DMS114 treated with DMSO at 0.1 percent for 48 hours (cell line): ENCODE measurements around the gene KCNC1.

ENCODE experiments used
- DNase-seq: peaks from one replicate; lab custom pipeline; 2025; ENCODE audit not compliant: unreplicated experiment; lab: John Stamatoyannopoulos, UW

Gene KCNC1

DNA sequence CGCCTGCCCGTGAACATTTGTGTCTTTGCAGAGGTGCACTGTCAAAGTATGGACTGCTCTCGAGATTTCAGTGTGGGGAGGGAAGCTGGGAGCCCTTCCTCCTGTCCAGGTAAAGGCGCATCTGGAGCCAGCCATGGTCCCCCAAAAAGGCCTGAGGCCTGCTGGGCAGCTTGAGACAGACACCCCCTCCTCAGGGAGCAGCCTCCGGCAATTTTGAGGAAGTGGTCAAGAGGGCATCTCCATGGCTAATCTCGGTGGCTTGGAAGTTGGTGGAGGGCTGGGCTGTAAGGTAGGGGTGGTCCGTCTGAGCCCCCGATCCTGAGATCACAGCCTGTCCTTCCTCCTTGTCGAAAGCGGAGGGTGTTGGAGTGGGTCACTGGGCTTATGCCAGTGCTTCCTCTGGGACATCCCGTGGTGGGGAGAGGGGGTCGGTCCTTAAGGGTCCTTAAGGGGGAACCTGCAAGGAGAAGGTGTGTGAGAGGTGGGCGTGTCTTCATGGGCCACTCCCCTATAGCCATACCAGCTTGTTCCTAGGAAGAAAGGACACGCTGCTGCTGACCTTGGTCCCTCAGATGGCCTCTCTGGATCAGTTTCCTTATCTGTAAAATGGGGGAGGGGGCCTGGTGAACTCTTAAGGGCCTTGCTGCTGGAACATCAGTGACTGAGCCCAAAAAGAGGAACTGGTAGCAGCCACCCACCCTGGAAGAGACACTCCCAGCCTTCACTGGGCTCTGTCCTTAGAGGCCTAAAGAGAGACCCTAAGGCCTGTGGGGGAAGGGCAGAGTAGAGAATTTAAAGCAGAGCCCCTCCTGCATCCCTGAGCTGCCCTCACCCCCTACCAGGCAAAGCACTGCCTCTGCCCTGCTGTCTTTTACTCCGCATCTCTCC is 2.6 kb downstream of the KCNC1 start:
- DNase-seq: no peak

DNA sequence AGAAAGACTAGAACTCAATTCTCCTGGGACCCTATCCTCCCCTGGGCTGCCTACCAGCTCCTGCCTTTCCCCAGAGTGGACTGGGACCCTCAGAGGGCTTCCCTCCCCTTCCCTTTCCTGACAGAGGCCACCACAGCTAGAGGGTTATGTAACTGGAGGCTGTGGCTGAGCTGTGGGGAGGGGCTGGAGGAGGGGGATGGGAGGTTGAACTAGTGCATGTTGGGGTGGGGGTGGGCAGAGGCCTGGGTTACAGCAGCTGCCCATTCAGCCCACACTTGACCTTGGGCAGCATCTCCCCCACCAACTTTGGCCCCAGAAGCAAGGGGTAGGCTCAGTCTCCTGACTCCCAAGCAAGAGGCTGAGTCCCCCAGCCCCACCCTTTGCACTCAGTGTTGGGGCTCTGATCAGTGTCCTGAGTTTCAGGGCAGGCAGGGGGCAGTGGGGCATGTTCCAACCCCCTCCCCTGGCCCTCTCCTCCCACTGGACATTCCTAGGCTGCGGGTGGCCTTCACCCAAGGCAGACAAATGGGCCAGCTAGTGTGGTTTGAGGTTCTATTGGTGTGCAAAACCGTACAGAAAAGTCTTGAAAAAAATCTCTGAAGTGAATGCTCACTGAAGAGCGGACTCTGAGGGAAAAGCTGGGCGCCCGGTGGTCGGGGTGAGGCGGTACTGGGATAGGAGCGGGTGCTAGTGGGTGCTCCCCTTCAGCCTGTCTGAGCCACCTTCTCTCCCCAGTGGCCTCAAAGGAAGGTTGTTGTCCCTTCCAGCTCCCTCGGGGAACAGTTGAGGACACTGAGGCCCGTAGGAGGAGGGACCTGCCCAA is 3.8 kb downstream of the KCNC1 start:
- no peak for DNase-seq

DNA sequence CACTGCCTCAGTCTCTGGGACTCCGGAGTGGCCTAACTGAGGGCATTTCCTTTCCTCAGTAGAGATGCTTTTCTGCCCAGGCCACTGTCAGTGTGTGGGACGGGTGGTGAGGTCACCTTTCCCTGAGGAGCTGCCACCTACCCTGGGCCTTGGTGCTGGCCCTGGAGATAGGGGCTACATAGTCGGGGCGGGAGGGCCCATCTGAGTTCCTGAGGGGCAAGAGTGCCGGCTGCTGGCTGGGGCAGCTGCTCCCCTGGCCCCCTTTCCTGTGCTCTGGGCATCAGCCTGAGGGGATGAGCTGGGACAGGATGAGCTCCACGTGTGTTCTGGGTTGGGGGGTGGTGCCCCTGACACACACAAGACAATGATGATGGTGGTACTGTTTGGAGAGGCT is 5.4 kb downstream of the KCNC1 start:
- no peak for DNase-seq

DNA sequence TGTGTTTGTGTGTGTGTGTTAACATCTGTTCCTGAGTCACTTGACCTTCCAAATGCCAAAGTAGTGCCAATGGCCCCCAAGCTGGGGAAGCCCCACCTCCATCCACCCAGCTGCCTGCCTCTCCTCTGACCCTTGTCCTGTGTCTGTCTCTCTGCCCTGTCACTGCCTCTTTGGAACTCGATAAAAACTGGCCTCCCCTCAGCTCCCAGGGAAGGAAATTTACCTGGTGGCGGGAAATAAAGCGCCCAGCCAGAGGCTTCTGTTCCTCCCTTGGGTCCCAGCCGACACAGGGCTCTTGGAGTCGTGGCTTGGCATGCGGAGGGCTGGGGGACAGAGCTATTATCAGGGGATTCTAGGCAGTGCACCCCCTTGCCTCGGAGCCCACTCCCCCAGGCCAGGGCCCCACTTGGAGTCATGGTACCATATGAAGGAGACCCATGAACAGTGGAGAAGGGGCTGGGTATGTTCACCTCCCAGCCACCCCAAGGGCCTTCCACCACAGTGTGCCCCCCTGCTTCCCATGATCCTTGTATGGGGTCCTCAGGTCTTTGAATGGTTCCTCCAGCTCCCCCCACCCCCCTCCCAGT is 6.2 kb downstream of the KCNC1 start:
- no peak for DNase-seq

DNA sequence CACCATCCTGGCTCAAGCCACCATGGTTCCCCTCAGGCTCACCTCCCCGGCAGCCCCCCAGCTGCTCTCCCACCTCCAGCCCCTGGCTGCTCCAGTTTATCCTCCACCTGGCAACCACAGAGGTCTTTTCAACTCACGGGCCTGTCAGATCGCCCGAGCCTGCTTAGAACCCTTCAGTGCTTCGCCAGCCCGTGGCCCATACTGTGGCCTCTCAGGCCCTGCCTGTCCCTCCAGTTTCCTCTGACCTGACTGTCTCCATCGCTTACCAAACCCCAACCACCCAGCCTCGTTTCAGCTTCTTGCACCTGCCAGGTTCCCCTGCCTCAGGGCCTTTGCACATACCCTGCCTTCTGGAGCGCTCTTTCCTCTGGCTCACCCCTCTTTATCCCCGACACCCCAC is 6.9 kb downstream of the KCNC1 start:
- no peak for DNase-seq

DNA sequence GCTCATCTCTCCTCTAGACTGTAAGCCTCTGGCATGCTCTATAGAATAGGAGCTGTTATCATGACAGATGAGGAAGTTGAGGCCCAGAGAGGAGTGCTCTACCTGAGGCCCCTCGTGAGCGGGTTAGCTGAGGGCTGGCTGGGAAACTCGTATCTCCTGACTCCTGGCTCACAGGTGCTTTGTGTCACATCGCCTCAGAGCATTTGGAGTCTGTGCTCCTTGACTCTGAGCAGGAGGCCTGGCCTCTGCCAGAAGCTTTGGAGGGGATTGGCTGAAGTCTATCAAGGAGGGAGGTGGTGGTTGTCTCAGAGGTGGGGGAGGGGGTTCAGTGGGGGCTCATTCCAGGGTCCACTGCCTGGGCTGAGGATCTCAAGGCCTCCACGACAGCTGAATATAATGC is 7.4 kb downstream of the KCNC1 start:
- DNase-seq: no peak

DNA sequence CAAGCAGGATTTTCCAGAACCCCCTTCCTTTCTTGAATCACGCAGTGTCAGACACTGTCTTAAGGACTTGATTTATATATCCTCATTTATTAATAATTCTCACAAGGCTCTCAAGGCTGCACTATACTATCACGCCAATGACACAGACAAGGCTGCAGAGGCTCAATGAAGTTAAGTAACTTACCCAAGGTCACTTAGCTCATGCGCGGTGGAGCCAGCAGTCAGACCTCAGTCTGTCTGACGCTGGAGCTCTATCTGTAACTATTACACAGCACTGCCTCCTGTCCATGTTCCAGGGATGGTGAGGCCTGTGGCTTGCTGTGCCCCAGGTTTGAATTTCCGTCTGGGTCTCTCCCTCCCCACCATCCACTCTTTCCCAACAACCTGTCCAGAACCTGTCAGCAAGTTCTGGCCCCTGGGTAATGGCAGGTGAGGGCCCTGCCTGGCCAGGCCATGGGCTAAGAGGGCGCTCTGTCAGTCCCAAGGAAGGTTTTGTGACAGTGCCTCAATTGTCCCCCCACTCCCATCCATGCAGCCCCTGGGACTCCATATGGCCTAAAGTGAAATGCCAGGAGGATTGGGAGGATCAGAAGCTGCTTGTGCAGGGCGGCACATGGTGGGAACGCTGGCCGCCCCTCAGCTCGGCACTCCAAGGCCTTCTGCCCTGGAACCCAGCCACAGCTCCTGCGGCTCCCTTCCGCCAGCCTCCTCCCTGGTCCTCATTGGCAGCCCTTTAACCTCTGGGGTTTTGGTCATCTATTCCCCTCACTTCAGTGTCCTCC is 8.6 kb downstream of the KCNC1 start:
- no peak for DNase-seq

DNA sequence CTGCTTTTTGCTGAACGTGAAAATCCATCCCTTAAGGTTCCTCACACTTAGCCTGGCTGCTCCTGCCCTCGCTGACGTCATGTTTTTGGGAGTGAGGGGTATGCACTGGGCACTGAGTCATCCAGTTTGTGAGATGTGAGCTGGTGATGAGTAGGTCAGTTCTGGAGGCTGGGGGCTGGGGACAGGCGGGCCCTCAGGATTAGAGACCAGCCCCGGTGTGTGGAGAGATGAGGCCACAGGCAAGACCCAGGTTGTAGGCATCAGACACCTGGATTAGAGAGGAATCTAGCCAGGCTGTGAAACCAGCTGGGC is 9.2 kb downstream of the KCNC1 start:
- no peak for DNase-seq

DNA sequence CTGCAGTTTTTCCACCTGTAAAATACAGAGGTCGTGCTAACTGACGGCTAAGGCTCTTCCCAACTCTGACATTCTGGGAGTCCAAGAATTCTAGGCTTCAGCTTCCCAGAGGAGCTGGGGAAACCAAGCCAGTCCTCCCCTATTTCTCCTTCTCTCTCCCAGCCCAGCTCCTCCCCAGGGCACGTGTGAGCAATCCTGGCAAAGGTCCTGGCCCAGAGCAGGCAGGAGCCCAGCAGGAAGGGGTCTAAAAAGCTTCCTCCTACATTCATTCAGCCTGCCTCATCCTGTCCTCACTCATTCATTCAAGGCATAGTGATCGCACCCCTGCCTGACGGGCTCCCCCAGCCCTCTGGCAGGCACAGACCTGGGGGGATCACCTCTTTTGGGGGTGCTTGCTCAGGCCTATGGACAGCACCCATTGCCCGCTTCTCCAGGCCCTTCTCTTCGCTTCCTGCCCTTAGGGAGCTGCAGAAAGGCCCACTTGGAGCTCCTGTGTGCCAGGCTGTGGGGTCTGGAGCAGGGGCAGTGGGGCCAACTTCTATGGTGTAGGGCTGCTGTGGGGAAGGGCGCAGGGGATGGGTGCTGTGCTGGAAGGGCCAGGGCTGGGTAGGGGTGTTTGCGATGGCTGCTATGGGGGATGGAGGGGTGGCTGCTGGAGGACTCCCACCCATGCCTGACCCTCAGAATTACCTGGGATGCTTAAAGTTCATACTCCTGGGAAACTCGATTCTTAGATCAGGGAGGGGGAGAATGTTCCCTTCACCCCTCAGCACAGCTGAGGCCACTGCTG is 9.8 kb downstream of the KCNC1 start:
- no peak for DNase-seq

DNA sequence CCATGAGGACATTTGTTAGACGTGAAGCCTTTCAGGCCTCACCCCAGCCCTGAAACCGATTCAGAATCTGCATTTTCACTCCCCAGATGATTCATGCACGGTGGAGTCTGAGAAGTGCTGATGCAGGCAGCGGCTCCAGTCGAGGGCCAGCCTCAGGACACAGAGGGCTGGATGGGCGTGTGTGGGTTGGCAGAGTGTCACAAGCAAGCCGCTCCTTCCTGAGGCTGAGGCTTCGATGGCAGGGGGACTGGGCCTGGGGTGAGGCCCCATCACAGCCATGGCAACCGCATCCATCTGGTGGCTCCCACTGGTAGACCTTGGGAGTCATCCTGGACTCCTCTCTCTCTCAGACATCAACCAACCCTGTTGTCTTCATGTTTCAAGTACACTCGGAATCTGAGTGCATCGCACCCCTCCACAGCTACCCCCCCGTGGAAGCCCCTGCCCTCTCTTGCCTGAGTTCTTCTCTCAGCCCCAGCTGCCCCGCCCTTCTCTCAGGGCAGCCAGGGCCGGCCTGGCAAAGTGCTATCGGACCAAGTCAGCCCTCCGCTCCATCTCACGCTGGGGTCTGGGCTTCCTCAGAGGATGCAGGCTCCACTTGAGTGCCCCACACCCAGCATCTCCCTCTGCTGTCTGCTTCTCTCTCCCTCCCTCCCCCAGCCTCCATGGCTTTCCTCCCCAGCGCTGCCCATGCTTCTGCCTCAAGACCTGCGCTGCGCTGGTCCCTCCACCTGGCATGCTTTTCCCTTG is 10.6 kb downstream of the KCNC1 start:
- DNase-seq: no peak

DNA sequence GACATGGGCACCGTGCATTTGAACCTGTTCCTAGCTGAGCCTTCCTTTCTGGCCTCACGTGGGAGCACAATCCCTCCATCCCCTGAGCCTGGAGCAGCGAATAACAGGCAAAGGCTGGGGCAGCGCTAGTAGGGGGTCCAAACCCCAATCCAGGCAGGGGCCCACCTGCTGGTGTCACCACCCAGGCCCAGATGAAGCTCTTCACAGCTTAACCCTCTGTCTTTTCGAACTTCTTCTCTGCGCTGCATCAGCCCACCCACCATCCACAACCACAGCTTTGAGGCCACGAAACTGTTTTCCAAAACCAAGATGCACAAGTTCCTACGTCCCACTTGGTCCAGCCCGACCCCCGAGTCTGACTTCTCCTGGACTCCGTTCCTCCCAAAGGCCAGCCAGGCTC is 11.5 kb downstream of the KCNC1 start:
- no peak for DNase-seq

DNA sequence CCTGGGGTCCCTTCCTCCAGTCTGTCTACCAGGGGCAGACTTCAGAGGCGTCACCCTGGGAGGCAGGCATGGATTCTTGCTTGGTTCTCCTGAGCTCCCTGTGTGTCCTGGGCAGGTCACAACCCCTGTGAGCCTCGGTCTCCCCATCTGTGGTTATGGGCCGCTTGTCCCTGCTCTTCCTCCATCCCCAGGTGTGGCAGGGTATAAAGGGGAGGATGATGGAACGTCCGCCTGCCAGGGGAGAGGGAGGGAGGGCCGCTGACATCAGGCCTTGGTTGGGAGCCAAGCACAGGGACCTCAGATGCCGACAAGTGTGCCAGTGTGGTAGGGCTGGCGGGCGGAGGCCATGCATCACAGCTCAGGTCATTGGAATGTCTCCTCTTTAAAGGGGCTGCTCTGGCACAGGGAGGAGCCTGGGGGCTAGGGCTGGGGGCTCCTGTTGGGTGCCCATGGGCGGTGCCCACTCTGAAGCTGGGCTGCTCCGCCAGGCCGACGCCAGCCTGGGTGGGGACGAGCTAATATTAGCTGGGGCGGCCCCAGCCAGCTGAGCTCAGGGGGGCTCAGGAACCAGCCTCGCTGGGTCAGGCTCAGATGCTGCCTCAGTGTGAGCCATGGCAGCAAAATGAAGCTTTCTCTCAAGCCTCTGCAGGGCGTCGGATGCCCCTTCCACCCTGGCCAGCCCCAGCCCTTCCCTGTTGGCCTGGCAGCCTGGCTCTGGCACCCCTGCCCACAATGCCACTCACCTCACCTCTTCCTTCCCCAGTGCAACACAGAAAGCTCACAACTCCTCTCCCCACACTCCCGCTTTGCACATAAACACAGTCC is 12.8 kb downstream of the KCNC1 start:
- no peak for DNase-seq

DNA sequence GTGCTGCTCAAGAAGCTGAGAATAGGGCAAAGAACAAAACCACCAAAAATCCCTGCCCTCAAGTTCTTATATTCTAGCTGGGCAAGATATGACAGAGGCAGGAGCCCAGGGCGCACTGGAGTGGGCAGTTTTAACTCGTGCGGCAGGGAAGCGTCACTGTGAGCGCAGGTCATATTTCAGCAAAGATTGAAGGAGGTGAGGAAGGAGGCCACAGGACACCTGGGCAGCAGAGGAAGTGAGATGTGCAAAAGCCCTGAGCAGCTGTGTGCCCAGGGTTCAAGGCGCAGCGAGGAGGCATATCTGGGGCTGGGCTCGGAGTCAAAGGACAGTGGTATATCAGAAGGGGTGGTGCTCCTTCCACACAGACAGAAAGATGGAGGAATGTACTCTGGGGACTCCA is 13.5 kb downstream of the KCNC1 start:
- no peak for DNase-seq

DNA sequence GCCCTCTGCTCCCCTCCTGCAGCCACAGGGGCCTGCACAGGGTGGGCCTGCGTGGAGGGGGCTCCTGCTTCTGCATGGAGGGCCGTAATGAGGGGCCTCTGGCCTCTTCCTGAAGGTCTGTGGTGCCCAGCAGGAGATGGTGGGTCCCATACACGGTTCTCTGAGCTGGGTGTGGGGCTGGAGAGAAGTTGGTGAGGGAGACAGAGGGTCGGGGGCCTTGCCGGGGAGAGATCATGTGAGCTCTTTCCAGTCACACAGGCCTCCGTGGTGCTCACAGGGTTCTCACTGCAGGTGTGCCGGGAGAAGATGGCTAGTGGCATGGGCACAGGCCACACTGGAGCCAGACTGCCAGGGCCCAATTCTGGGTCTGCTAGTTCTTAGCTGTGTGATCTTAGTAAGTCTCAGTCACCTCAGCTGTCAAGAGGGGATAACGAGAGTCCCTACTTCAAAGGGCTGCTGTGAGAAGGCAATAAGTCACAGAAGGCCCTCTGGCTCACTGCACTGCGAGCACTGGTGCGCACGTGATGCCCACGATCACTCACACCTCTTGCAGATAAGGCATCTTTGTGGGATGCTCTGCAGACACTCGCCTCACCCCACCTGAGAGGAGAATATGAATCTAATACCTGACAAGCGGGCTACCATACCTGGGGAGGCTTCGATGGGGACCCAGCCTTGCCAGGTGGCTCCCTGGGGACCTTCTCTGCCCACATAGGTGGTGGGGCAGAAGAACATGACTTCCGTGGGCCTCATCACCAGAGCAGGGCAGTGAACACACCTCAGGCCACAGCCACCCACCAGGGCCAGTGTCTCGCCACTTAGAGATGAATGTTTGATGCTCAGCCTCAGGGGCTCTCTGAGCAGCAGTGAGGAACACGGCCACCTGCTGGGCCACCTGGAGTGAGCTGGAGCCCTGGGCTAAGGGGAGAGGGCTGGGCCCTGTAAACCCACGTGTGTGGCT is 14.5 kb downstream of the KCNC1 start:
- no peak for DNase-seq

DNA sequence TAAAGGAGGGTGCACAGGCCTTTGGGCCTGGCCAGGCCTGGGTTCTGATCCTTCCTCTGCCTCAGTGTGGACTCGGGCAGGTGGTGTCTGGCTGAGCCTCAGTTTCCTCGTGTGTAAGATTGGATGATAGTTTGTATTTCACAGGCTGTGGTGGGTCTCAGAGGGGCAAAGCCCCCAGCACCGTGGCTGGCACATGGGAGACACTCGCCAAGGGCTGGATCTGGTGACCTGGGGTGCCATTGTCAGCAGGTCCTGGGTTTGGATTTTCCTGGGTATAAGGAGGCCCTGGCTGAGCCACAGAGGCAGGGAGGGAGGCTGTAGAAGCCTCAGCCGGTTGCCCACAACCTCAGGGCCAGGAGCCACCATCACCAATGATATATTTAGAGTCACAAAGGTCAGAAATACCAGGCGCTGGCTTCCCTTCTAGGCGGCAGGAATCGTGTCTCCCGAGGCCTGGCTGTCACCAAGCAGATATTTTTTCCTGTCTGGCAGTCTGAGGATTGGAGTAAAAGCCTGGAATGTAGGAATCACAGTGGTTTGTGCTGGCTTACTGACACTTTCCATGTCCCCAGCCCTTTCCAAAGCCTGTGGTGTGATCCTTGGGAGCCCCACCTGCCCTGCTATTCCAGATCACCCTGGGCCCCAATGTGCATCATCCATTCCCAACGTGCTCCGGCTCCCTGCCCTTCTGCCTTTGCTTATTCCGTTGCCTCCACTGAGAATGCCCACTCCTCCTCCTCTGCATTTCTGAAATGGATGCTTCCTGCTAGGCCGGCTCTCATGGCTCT is 15.6 kb downstream of the KCNC1 start:
- DNase-seq: no peak

DNA sequence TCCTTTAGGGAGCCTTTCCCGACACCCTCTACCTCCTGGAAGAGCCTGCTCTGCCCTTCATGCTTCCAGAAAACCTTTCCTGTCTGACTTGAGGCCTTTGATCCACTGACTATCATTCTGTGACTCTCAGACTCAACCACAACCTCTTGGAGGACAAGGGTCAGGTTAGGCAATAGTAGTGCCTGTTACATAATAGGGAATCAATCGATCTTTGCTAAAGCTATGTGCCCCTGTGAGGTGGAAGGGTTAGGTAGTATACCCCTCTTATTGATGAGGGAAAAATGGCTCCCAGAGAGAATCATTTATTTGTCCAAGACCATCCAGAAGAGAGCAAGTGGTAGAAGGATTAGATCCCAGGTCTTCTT is 16.2 kb downstream of the KCNC1 start:
- DNase-seq: no peak

DNA sequence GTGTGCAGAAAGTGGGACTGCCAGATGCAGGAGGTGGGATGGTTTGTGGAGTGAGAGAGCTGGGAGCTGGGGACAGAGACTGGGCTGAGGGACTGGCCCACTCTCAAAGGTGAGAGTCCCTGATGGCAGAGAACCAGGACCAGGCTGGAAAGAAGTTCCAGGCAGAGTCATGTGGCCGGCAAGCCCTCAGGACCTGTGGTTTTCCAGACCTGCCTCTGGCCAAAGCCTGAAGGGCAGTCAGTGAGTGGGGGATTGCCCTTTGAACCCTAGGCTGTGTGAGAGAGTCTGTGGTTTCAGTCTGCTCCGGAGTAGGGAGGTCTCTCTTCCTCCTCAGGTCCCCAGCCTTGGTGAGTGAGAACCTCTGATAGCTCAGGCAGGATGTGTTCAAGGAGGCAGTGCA is 17.0 kb downstream of the KCNC1 start:
- DNase-seq: no peak
